ENCODE results near the gene TIAM2. TPM values are rescaled to one million over a fixed set of nuclear protein-coding genes. Genes with fewer than 3 reads are reported as not detected.

TIAM2 gene
- total and polyA plus RNA-seq, 12 donors, result 4.0 to 24.7 (median 8.8) TPM

DNA sequence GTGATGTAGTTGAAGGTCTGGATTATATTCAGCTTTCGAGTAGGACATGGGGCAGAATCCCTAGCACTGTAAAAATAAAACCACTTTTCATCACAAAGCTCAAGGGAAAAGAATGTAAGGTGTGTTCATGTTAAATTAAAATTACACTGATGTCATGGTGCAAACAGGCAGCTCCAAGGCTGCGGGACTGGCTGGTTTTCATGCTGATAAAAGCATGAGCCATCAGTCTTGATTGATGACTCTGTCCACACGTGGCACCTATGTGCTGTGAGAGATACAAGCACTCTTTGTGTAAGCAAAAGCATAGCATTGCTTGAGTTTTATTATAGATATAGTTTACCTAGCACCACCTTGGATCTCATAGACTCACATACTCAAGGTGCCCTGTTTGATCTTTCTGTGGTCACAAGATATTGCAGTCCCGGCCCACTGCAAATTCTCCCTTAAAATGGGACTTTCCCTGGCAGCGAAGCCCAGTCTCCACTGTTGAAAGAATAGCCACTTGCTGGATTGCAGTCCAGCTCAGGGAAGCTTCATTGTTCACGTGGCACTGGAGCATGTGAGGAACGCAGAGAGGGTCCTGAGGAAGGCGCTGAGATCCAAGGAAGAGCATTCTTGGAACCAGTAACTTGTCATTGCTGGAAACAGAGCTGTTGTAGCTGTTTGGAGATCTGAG, 90.6 kb downstream of the TIAM2 start:
- H3K27me3 ChIP-seq, result no peaks in the 10 kb centered on the region
- H3K27ac ChIP-seq, result peak overlapping the region in 1 of 5 donors; percentile 10
- H3K4me3 ChIP-seq, result no peak overlapping the region
- DNase-seq, result peak; percentile 48 to 78 (median 69)
- H3K4me1 ChIP-seq (replicated peaks in 1 of 2), result peaks cover 10 to 11% of the 10 kb centered on the region in 2 donors
- no peaks in the 10 kb centered on the region for H3K9me3 ChIP-seq (replicated peaks in 1 of 3)
- 53 to 69% (median 61%) methylated on average over 8 of the region's 8 CpGs for WGBS, 4 donors
- intact Hi-C loops (cut with DNase I), result no loop called here
- TF ChIP-seq, protein P1, sequence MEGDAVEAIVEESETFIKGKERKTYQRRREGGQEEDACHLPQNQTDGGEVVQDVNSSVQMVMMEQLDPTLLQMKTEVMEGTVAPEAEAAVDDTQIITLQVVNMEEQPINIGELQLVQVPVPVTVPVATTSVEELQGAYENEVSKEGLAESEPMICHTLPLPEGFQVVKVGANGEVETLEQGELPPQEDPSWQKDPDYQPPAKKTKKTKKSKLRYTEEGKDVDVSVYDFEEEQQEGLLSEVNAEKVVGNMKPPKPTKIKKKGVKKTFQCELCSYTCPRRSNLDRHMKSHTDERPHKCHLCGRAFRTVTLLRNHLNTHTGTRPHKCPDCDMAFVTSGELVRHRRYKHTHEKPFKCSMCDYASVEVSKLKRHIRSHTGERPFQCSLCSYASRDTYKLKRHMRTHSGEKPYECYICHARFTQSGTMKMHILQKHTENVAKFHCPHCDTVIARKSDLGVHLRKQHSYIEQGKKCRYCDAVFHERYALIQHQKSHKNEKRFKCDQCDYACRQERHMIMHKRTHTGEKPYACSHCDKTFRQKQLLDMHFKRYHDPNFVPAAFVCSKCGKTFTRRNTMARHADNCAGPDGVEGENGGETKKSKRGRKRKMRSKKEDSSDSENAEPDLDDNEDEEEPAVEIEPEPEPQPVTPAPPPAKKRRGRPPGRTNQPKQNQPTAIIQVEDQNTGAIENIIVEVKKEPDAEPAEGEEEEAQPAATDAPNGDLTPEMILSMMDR (IDR thresholded peaks at IDR 0.05), result no peak
- no peak for TF ChIP-seq POLR2A (IDR thresholded peaks at IDR 0.05)
- no peaks in the 10 kb centered on the region for H3K36me3 ChIP-seq (replicated peaks in 1 of 2)

DNA sequence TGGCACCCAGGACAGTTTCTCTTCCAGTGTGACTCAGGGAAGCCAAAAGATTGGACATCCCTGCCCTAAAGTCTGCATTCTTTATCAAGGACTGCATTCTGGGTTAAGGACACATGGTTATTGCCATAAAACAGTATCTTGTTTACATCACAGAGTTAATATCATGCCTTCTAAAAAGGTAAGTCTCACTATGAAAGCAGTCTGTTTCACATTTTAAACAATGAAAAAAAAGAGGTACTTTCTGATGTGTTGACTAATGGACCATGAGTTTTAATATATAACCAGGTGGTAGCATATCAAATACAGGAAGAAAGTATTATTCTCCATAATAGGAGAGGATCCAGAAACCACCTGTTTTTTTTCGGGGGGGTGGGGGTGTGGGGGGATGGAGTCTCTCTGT, 93.7 kb downstream of the TIAM2 start:
- Histone ChIP-seq H3K9me3 (replicated peaks in 1 of 3) (no peaks in the 10 kb centered on the region), H3K36me3 (replicated peaks in 1 of 2) (no peaks in the 10 kb centered on the region), H3K27me3 (no peaks in the 10 kb centered on the region), H3K4me1 (replicated peaks in 1 of 2) (peaks cover 10 to 11% of the 10 kb centered on the region in 2 donors), H3K27ac (no peak overlapping the region), H3K4me3 (no peak overlapping the region)
- no peak for DNase-seq
- intact Hi-C loops (cut with DNase I), result no loop called here
- WGBS, 4 donors, result 83 to 90% (median 87%) methylated on average over 1 of the region's 1 CpG
- TF ChIP-seq, protein P1 (IDR thresholded peaks at IDR 0.05), result no peak
- TF ChIP-seq POLR2A (IDR thresholded peaks at IDR 0.05), result no peak

DNA sequence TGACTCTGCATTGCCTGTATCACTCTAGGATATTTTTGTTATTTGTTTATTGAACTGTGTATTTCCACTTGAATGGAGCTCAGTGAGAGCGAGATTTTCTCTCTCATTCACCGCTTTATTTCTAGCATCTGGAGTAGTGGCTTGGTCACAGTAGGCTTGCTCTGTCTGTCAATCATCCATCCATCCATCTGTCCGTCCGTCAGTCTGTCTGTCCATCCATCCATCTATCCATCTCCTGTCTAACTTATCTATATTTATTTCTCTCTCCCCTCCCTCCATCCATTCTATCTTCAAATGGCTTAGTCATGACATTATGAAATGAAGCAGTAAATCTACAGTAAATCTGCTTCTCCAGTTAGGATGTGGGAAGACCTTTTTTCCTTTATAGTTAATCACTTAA, 94.6 kb downstream of the TIAM2 start:
- intact Hi-C loops (cut with DNase I), result no loop called here
- DNase-seq, result no peak
- no peaks in the 10 kb centered on the region for H3K36me3 ChIP-seq (replicated peaks in 1 of 2)
- WGBS, 4 donors, result 91 to 96% (median 93%) methylated on average over 4 of the region's 4 CpGs
- H3K27me3 ChIP-seq, result no peaks in the 10 kb centered on the region
- H3K4me1 ChIP-seq (replicated peaks in 1 of 2), result peaks cover 10 to 11% of the 10 kb centered on the region in 2 donors
- H3K4me3 ChIP-seq, result no peak overlapping the region
- H3K27ac ChIP-seq, result no peak overlapping the region
- H3K9me3 ChIP-seq (replicated peaks in 1 of 3), result no peaks in the 10 kb centered on the region
- TF ChIP-seq POLR2A (IDR thresholded peaks at IDR 0.05), result no peak
- TF ChIP-seq, protein P1 (IDR thresholded peaks at IDR 0.05), result no peak

DNA sequence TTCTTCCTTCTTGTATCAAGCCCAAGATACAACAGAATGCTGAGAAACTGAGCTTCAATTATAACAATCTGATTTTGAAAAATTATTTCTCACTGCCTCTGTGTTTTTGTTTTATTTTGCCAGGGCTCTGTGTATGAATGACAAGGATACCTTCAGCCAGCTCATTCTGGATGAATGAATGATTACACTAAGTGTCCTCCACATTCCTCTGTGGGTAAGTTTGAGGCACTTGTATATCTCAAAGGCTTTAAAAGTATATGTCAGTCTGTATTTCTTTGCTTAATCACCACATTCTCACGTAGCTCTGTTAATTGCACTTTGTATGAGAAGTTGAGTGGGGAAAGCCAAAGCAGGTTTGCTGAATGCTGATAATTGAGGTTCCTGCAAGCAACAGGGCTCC, 95.1 kb downstream of the TIAM2 start:
- intact Hi-C loops (cut with DNase I), result no loop called here
- no peak for DNase-seq
- Histone ChIP-seq H3K4me1 (replicated peaks in 1 of 2) (peaks cover 8 to 9% of the 10 kb centered on the region in 2 donors), H3K9me3 (replicated peaks in 1 of 3) (no peaks in the 10 kb centered on the region), H3K27ac (no peak overlapping the region), H3K4me3 (no peak overlapping the region), H3K27me3 (no peaks in the 10 kb centered on the region), H3K36me3 (replicated peaks in 1 of 2) (no peaks in the 10 kb centered on the region)
- TF ChIP-seq POLR2A (IDR thresholded peaks at IDR 0.05), result no peak
- TF ChIP-seq, protein P1 (IDR thresholded peaks at IDR 0.05), result no peak
- WGBS, 4 donors, result 65 to 82% (median 75%) methylated on average over 1 of the region's 1 CpG

All from adrenal gland (tissue), 12 donors.